ENCODE results near the gene LCE1D.

Gene LCE1D

GRCh38 chr1:152796421-152796820, at the start of gene LCE1D:
Gene LCE1D (plus strand): TSS chr1:152796721. CDS start chr1:152797795, 1,074 bp downstream.
- no peak for FAIRE-seq

GRCh38 chr1:152747831-152748230, 48.7 kb upstream of the LCE1D start:
- no peak for FAIRE-seq

DNA sequence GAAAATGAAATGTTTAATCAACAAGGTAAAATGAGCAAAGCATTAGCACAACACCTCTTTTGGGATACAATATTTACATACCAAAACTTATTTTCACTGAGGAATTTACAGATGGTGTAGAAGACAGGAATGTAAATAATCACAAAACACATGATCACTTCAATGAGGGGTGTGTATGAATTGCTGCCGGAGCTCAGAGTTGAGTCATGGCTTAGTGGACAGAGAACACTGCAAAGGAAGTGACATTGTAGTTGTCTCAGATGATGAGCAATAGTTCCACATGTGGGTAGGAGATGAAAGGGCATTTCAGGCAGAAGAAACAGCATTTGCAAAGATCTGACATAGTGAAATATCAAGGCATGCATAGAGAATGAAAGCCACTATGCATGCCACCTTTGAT, 44.3 kb upstream of the LCE1D start:
- no peak for FAIRE-seq

DNA sequence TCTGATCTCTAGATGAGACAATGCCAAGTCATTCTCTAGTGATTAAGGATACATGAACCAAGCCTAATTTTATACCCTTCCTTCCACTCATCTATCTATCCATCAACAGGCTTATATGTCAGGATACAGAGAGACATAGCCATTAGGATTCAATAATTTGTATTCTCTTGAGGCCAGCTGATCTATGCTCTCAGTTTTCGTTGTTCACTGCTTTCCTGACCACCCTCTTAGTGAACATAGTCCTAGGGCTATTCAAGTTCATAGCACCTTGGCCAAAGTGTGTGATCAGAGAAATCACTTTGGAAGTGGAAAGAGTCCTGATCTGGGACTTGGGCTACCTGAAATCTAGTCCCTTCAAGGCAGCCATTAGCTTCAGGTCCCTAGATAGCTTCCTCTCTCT, 42.9 kb upstream of the LCE1D start:
- no peak for FAIRE-seq

- FAIRE-seq: no peak
Measured at GRCh38 chr1:152756872-152757271, 39.6 kb upstream of the LCE1D start.

GRCh38 chr1:152757747-152758146, 38.8 kb upstream of the LCE1D start, which contains the start of gene KPRP:
Gene KPRP (plus strand): TSS chr1:152758025. CDS start chr1:152759589, 1,564 bp downstream.
- no peak for FAIRE-seq

DNA sequence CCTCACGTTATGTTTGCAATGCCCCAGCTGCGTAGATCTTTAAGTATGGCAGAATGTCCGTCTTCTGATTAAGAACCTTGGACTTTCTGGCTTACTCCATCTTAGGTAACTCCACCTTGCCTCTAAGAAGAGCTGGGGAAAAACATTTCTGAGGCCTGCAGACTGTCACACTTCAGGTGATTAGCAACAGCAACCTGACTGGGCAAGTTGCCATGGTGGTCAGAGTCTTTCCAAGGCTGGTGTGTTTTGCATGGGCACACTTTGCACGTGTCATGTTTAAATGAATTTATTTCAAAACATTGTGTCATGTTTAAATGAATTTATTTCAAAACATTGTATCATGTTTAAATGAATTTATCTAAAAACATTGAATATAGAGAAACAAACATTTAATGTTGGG, 37.9 kb upstream of the LCE1D start:
- FAIRE-seq: no peak

DNA sequence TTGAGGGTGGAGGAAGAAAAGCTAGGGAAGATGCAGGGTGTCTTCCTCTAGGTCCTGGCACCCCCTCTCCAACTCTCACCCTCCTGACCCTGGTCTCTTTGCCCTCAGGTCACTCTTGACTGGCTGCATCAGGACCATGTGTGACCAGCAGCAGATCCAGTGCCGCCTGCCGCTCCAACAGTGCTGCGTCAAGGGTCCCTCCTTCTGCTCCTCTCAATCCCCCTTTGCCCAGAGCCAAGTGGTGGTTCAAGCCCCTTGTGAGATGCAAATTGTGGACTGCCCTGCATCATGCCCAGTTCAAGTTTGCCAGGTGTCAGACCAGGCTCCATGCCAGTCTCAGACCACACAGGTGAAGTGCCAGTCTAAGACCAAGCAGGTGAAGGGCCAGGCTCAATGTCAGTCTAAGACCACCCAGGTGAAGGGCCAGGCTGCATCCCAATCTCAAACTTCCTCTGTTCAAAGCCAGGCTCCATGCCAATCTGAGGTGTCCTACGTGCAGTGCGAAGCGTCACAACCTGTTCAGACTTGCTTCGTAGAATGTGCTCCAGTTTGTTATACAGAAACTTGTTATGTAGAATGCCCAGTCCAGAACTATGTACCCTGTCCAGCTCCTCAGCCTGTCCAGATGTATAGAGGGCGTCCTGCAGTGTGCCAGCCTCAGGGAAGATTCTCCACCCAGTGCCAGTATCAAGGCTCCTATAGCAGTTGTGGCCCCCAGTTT, 36.9 kb upstream of the LCE1D start:
- no peak for FAIRE-seq

DNA sequence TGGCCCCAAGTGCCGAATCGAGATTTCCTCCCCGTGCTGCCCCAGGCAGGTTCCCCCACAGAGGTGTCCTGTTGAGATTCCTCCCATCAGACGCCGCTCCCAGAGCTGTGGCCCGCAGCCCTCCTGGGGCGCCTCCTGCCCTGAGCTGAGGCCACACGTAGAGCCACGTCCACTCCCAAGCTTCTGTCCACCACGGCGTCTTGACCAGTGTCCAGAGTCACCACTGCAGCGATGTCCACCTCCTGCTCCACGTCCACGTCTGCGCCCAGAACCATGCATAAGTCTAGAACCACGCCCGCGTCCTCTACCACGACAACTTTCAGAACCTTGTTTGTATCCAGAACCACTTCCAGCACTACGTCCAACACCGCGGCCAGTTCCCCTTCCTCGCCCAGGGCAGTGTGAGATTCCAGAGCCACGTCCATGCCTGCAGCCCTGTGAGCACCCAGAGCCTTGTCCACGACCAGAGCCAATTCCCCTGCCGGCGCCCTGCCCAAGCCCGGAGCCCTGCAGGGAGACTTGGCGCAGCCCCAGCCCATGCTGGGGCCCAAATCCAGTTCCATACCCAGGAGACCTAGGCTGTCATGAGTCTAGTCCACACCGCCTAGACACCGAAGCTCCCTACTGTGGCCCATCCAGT, 35.9 kb upstream of the LCE1D start:
- no peak for FAIRE-seq

GRCh38 chr1:152761609-152762213, 34.8 kb upstream of the LCE1D start:
- no peak for FAIRE-seq

DNA sequence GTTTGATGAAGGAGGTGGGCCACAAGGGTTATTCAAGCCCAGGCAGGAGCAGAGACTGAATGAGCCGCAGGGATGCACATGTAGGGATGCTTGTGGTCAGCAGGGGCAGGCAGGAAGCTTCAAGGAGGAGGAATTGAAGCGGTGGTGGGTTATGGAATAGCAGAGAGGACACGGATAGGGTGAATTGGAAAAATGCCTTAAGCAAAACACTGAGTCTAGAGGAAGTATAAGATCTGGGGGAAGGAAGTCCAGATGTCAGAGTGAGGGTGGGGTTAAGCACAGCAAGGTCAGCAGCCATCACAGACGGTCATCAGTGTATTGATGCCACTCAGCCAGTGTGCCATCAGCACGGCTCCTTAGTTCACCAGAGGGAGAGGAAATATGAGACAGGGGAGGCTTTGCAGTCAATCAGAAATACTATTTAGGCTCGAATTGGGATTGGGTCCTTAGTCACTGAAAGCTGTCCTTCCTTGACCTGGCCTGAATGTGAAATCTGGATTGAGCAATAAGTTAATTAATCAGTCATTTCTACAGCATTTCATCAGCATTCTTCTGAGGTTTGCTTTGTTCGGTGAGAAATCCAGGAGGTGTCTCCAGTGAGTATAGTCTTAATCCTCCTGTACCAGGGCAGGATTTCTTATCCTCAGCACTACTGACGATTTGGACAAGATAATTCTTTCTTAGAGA, 27.5 kb upstream of the LCE1D start:
- no peak for FAIRE-seq

GRCh38 chr1:152770411-152770810, 26.1 kb upstream of the LCE1D start:
- no peak for FAIRE-seq

DNA sequence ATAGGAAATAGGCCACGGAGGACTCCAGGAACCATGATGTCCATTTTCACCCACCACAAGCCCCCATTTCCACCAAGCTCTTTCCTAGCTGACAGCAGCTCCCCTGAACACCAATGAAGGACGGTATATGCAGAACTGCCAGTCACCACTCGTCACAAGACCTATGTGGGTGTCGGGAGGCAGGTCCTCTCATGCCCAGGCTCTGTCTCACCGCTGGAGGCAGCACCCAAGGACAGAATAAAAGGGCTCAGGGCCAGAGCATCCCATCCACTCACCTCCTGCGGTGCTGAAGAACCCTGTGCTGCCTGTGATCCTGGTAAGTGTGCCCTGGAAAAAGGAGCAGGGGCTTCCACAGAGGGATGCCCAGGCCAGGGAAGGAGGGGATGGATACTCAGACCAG, 21.6 kb upstream of the LCE1D start, which contains the start of gene LCE1F:
Gene LCE1F, plus strand, starts transcription at position 266 of the 400 bp plus-strand sequence. CDS start 1,232 bp downstream, outside the sequence.
- FAIRE-seq: no peak

- no peak for FAIRE-seq
Measured at GRCh38 chr1:152776361-152776760, 20.2 kb upstream of the LCE1D start.

DNA sequence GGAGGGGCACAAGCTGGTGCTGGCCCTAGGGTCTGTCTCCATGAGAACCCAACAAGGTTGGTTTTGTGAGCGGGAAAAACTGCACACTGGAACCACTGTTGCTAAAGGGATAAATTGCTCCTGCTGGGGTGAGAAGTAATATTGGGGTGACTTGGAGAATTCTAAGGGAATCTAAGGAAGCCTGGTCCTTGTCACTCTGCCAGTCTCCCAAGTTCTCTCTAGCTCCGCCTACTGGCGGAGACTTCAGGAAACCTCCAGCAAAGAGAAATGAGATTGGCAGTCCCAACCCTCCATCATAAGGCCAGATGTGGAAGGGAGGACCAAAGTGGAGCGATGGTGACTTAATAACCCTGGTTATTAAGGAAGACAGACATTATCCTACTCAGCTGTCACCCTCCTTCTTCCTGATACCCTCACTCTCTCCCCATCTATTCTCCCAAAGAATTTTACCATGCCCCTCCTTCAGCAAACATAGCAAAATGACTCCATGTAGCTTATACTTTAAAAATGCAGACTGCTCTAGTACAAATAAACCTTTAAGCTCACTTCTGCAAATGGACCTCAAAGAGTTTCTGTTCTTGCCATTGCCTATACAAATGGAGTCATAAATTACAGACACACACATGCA, 18.9 kb upstream of the LCE1D start:
- no peak for FAIRE-seq

DNA sequence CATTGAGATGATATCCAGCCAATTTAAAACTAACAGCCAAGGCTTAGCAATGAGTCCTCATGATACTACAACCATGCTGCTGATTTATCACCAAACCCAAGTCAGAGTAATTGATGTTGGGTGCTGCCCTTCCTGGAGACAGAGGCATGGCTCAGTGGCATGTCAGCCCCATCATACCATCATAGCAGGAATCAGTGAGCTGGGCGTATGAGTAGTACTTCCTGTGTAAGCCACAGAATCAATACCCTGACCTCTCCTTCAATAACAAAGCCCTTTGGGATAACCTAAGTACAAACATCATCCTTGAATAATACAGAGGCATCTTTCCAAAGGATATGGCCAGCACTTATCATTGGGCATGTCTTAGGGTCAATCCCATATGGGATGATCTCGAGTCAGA, 13.4 kb upstream of the LCE1D start:
- FAIRE-seq: no peak

- FAIRE-seq: no peak
Measured at GRCh38 chr1:152786077-152786476, 10.4 kb upstream of the LCE1D start, which contains the start of gene LCE1E. Gene LCE1E (plus strand): TSS chr1:152786257. CDS start chr1:152787300, 1,043 bp downstream.

DNA sequence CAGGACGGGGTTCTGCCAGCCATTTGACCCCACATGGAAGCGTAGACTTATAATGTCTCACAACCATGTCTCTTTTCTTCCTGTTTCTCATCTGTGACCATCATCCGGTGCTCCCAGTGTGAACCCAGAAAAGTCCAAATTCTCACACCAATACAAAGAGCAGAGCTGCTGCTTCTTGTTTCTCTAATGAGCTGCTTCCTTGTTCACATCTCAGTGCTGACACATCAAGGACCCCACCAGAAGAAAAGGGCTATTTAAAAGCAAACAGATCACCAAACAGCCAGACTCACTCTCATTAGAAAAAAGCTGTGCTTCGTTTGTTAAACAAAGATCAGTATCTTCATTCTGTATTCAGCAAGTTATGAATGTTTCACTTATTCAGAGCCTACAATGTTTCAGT, 835 bp upstream of the LCE1D start:
- no peak for FAIRE-seq

GRCh38 chr1:152801333-152801732, 4.8 kb downstream of the LCE1D start:
- no peak for FAIRE-seq

- no peak for FAIRE-seq
Measured at GRCh38 chr1:152806576-152806975, 10.1 kb downstream of the LCE1D start, which contains the start of gene LCE1C. Gene LCE1C (minus strand): TSS chr1:152806651. CDS start chr1:152805478, 1,173 bp downstream.

DNA sequence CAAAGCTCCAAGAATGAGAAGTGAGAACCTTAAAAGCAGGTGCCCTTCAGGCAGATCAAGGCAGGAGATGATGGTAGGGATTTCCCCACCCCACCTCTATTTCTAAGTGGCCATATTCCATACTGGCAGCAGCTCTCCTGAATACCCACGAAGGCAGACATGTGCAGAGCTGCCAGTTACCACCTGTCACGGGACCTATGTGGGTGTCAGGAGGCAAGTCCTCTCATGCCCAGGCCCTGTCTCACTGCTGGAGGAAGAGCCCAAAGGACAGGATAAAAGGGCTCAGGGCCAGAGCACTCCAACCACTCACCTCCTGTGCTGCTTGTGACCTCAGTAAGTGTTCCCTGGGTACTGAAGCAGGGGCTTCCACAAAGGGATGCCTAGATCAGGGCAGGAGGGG, 14.5 kb downstream of the LCE1D start:
- FAIRE-seq: no peak

GRCh38 chr1:152811671-152812070, 15.2 kb downstream of the LCE1D start, which contains the start of gene LCE1B:
Gene LCE1B (plus strand): TSS chr1:152811971. CDS start chr1:152812447, 476 bp downstream.
- no peak for FAIRE-seq

DNA sequence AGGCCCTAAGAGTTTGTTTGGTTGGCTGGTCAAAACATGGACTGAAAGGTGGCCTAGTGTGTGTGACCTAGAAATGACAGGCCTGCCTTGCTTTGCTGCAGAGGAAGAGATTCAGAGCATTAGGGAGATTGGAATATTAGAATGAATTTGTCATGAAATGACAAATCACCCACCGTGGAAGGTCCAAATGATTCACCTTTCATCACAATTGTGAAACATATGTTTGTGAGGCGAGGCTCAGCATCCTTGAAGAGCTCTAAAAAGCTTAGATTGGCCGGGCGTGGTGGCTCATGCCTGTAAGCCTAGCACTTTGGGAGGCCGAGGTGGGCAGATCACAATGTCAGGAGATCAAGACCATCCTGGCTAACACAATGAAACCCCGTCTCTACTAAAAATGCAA, 20.8 kb downstream of the LCE1D start:
- no peak for FAIRE-seq

Data from islet of Langerhans (tissue), 1 donor.